GM18867 (cell line): ENCODE measurements around the gene KIF17.

Experiments
- ATAC-seq: cut with Tn5 transposase; IDR thresholded peaks from one replicate; pipeline ENCODE4 v1.9.1; 2021; ENCODE audit warnings: mild to moderate bottlenecking, moderate library complexity; ENCODE audit not compliant: unreplicated experiment

KIF17 gene

GRCh38 chr1:20717452-20718342, at the start of gene KIF17:
Gene KIF17, minus strand, starts transcription at chr1:20718007. Its CDS starts 301 bp downstream, at chr1:20717706.
- peak; percentile 68 for ATAC-seq

DNA sequence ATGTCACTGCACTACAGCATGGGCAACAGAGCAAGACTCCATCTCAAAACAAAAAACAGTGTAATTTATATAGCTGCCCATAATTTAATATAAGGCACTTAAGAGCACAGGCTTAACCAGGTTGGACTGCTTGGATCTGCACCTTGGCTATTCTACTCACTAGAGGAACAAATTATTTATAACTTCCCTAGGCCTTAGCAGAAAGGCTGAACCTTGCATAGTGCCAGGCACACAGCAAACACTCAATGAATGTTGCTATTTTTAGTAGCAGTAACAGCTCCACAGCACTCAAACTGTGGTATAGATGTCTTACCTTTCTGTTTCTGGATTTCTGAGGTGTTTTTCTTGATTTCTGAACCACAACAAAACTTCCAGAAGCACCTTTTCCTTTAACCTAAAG, 49.5 kb upstream of the KIF17 start:
- ATAC-seq, result no peak

GRCh38 chr1:20763417-20763816, 45.6 kb upstream of the KIF17 start:
- no peak for ATAC-seq

DNA sequence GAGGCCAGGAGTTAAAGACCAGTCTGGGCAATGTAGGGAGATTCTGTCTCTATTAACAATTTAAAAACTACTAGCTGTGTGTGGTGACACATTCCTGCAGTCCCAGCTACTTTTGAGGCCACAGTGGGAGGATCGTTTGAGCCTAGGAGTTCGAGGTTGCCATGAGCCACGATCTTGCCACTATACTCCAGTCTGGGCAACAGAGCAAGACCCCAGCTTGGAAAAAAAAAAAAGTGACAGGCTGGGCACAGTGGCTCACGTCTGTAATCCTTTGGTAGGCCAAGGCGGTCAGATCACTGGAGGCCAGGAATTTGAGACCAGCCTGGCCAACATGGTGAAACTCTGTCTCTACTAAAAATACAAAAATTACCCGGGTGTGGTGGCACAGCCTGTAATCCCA, 42.5 kb upstream of the KIF17 start:
- ATAC-seq, result no peak

DNA sequence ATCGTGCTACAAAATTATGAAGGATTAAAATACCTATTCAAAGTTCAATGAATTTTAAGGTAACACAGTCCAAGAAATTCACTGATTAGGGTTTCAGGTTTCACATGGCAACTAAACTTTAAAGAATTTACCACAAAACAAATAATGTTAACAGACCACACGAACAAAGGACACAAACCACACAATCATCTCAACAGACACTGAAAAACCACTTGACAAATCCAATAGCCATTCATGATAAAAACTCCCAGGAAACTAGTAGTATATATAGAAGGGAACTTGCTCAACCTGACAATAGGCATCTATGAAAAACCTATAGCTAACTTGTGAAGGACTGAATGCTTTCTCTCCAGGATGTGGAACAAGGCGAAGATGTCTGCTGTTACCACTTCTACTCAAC, 35.8 kb upstream of the KIF17 start:
- no peak for ATAC-seq

DNA sequence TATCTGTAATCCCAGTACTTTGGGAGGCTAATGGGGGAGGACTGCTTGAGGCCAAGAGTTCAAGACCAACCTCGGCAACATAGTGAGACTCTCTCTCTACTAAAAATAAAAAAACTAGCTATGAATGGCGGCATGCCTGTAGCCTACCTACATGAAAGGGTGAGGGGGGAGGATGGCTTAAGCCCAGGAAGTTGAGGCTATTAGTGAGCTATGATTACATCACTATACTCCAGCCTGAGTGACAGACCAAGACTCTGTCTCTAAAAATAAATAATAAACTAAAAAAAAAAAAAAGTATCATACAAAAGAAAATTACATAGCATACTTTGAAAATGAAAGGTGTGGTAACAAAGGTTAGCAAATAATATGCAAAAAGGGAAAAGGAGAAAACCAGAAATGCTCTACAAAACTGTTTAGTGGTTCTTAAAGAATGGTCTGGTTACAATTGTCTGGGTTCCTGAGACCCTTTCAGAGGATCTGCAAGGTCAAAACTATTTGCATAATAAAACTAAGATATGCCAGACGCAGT, 33.7 kb upstream of the KIF17 start:
- ATAC-seq, result no peak

DNA sequence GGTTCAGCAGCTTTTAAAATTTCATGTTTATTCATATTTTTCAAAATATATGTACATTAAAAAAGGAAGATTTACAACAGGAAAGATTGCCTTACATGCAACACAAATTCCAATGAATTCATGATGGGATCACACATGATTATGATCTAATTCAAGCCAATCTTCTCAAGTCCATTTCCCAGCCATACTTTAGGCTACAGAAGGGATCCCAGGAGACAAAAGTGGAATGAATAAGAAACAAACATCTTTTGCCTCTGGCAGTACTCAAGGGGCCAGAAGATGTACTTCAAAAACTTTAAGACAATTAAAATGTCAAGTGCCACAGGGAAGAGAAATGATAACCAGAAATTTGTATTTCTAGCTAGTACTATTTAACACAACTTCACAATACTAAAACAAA, 24.9 kb upstream of the KIF17 start:
- no peak for ATAC-seq

DNA sequence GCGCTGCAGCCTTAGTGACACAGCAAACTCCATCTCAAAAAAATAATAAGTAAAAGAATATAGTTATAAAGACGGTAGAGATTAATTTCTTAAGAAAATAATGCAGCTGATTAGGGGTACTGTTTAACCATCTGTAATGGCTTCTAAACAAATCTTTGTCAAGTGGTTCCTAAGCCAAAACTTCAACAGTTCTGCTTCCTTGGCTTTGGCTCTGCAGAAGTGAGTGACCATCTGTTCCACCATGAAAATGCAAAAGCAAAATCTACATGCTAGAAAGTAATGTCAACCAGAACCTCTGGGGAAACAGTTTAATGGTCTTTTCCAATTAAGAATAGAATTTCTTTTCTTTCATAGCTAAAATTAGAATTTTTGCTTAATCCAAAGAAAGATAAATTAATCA, 23.0 kb upstream of the KIF17 start:
- ATAC-seq, result no peak

- ATAC-seq, result no peak
These were observed 21.4 kb upstream of the KIF17 start for GRCh38 chr1:20739225-20739624.

GRCh38 chr1:20735581-20736111, 17.8 kb upstream of the KIF17 start:
- no peak for ATAC-seq

GRCh38 chr1:20733360-20733975, 15.7 kb upstream of the KIF17 start:
- no peak for ATAC-seq

DNA sequence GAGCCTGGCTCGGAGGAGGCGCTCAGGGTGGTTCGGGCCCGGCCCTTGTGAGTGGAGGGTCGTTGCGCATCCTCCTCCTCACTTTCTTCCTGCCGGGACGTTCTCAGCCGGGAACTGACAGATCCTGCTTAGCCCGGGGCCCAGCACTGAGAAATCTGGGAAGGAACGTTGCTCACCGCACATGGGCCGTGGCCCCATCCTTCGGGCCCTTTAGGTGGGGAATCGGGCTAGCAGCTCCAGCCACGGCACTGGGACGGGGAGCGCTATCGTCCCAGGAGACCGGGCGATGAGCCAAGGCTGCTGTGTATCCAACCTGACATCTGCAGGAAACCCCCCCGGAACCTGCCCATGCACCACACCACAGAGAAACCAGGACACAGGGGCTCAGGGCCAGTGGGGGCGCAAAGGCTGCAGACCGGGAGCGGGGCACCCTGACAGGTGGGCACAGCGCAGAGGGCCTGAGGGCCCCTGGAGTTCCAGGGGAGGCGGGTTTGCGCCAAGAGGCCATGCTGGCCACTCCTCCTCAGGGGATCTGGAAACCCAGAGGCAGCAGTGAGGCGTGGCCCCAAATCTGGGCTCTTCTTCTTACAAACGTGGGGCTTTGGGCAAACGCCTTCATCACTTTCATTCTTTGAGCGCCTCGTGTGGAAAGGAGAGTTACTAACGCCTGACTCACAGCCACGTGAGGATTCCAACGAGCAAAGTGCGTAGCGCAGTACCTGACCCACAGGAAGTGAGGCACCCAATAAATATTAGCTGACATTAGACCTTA, 15.0 kb upstream of the KIF17 start, which contains the start of gene SH2D5:
Gene SH2D5 (minus strand): TSS at position 116 of the 772 bp plus-strand sequence. CDS start 4,659 bp downstream, outside the sequence.
- ATAC-seq, result peak; percentile 49

GRCh38 chr1:20732071-20732587, 14.3 kb upstream of the KIF17 start:
- peak; percentile 63 for ATAC-seq

- ATAC-seq, result peak; percentile 11
These were observed 13.5 kb upstream of the KIF17 start for GRCh38 chr1:20731057-20731991.

- no peak for ATAC-seq
These were observed 12.9 kb upstream of the KIF17 start for GRCh38 chr1:20730690-20731056.

DNA sequence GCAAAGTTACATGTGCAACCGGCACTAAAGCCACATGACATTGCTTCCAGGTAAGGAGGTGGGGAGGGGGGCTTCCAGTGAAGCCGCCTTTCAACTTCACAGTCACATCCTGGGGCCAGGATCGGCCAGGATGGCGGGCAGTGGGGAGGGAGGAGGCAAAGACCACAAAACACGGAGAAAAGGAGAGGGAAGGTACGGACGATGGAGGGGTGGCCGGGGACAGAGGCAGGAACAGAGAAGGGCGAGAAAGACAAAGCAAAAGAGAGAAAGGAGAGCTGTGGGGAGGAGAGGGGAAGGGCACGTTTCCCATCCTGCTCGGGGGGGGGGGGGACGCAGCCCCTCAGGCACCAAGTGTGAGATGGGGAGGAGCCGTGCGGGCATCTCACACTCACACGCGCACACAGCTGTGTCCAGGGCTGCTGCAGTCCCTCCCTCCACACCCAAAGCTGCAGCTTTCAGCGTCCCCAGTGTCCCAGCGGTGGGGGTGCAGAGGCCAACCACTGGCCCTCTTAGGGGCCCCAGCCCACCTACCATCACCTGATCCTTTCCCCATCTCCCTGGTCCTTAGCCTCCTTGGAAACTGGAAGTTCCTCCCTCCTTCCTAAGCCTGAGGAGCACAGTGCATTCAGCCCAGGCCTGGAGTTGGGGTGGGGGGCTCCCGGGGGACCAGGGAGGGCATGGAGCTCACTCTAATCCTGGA, 12.3 kb upstream of the KIF17 start:
- no peak for ATAC-seq

GRCh38 chr1:20729155-20729931, 11.5 kb upstream of the KIF17 start:
- ATAC-seq, result no peak
